HepG2 (cell line): ENCODE results near the gene HS6ST1. TPM values are rescaled to one million over a fixed set of nuclear protein-coding genes. Genes with fewer than 3 reads are reported as not detected.

Experiments
- BHLHE40 ChIP-seq: IDR thresholded peaks from 2 replicates; pipeline ENCODE4 v1.6.1; 2011; ENCODE audit warnings: low read length, improper control_type of control experiment
- E2F1 ChIP-seq: sonication (generic); formaldehyde crosslinking; IDR thresholded peaks from 2 replicates; pipeline ENCODE4 v1.5.0; 2020; ENCODE audit warnings: missing genetic modification reagents
- ERF ChIP-seq: IDR thresholded peaks from 2 replicates; pipeline ENCODE4 v1.6.1; 2018; ENCODE audit warnings: missing biosample characterization, missing genetic modification reagents
- ESRRA ChIP-seq: sonication (generic); formaldehyde crosslinking; IDR thresholded peaks from 2 replicates; pipeline ENCODE4 v1.5.1; 2020; ENCODE audit warnings: mild to moderate bottlenecking, low read depth, missing genetic modification reagents
- HMGA1 ChIP-seq: sonication (generic); formaldehyde crosslinking; conservative IDR thresholded peaks from 2 replicates; pipeline ENCODE4 v1.4.0; 2020; ENCODE audit warnings: missing genetic modification reagents
- IKZF1 ChIP-seq: fragments of 450-650 bp; IDR thresholded peaks from 2 replicates; pipeline ENCODE4 v1.7.1; 2016
- JUNB ChIP-seq: sonication (generic); formaldehyde crosslinking; IDR thresholded peaks from 2 replicates; pipeline ENCODE4 v1.8.0; 2022; ENCODE audit warnings: missing genetic modification reagents, mild to moderate bottlenecking, borderline replicate concordance
- NAIF1 ChIP-seq: sonication (generic); formaldehyde crosslinking; IDR thresholded peaks from 2 replicates; pipeline ENCODE4 v1.5.0; 2020; ENCODE audit warnings: mild to moderate bottlenecking, missing genetic modification reagents, borderline replicate concordance
- NFATC3 ChIP-seq: sonication (generic); formaldehyde crosslinking; IDR thresholded peaks from 2 replicates; pipeline ENCODE4 v1.5.1; 2020; ENCODE audit warnings: mild to moderate bottlenecking, missing genetic modification reagents
- RFXAP ChIP-seq: sonication (generic); formaldehyde crosslinking; IDR thresholded peaks from 2 replicates; pipeline ENCODE4 v1.4.0; 2020; ENCODE audit warnings: missing genetic modification reagents, borderline replicate concordance
- SMARCC2 ChIP-seq: fragments of 450-650 bp; IDR thresholded peaks from 2 replicates; pipeline ENCODE4 v1.6.1; 2017; ENCODE audit warnings: antibody characterized with exemption, mild to moderate bottlenecking
- SNAI1 ChIP-seq: sonication (generic); formaldehyde crosslinking; IDR thresholded peaks from 2 replicates; pipeline ENCODE4 v1.5.0; 2020; ENCODE audit warnings: mild to moderate bottlenecking, missing genetic modification reagents, borderline replicate concordance
- U2AF2 ChIP-seq: fragments of 200-400 bp; formaldehyde crosslinking; IDR thresholded peaks from 2 replicates; pipeline ENCODE4 v1.6.1; 2017; ENCODE audit warnings: low read depth, mild to moderate bottlenecking, low read length
- YY1 ChIP-seq: IDR thresholded peaks from 2 replicates; pipeline ENCODE4 v1.6.1; 2011; ENCODE audit warnings: low read length, low read depth, moderate library complexity, mild to moderate bottlenecking; ENCODE audit not compliant: insufficient read depth, insufficient replicate concordance
- ZHX1 ChIP-seq: sonication (generic); formaldehyde crosslinking; IDR thresholded peaks from 2 replicates; pipeline ENCODE4 v1.8.1; 2022; ENCODE audit warnings: low read depth, mild to moderate bottlenecking, missing genetic modification reagents
- ZNF543 ChIP-seq: sonication (generic); formaldehyde crosslinking; IDR thresholded peaks from 2 replicates; pipeline ENCODE4 v1.4.0; 2020; ENCODE audit warnings: mild to moderate bottlenecking, missing genetic modification reagents
- ZNF619 ChIP-seq: sonication (generic); formaldehyde crosslinking; IDR thresholded peaks from 2 replicates; pipeline ENCODE4 v1.4.0; 2020; ENCODE audit warnings: mild to moderate bottlenecking, missing genetic modification reagents
- ZNF710 ChIP-seq: sonication (generic); formaldehyde crosslinking; IDR thresholded peaks from 2 replicates; pipeline ENCODE4 v1.5.0; 2020; ENCODE audit warnings: mild to moderate bottlenecking, missing genetic modification reagents, borderline replicate concordance
- ZSCAN22 ChIP-seq: sonication (generic); formaldehyde crosslinking; IDR thresholded peaks from 2 replicates; pipeline ENCODE4 v1.4.0; 2020; ENCODE audit warnings: mild to moderate bottlenecking, missing genetic modification reagents
- polyA plus RNA-seq, 8 experiments: library from polyadenylated mRNA; depleted of rRNA in 3 of 8; stranded (reverse) in 7 of 8; unstranded in 1 of 8; fragments of >200 nt; fragmentation: Illumina TruSeq in 4 of 8; extraction: Trizol in 4 of 8; gene quantifications; 2 replicates each; pipeline versions ENCODE4 v1.2.1 to v1.2.3, GENCODE V29; 2011 to 2016; ENCODE audit warnings: low read depth in 4 of 8, missing spikeins in 1 of 8, mixed read lengths in 1 of 8; ENCODE audit not compliant: insufficient read depth in 1 of 8
- total RNA-seq, 5 experiments: library from RNA; depleted of rRNA; stranded (reverse); fragments of >200 nt; fragmentation: Illumina TruSeq; extraction: Trizol; gene quantifications; 2 replicates each; pipeline ENCODE4 v1.2.3, GENCODE V29; 2016; ENCODE audit warnings: low read depth in 1 of 5

The HS6ST1 gene
- total and polyA plus RNA-seq, 2 of the 13 experiments (the other 11 are each of a cell fraction or from before 2014, with no cell fraction given) = 34.5 to 84.6 TPM

- TF ChIP-seq ZNF710 (CRISPR knock-in tag) (peak; percentile 61; the same call in 1 of the 2 replicates), U2AF2 (no peak), ZNF619 (CRISPR knock-in tag) (peak; percentile 59; the same call in 1 of the 2 replicates), SMARCC2 (no peak), SNAI1 (CRISPR knock-in tag) (peak; percentile 84; the same call in 1 of the 2 replicates), BHLHE40 (no peak), ZHX1 (CRISPR knock-in tag) (peak; percentile 44; the same call in 1 of the 2 replicates), RFXAP (CRISPR knock-in tag) (no peak; the same call in 1 of the 2 replicates), ERF (CRISPR knock-in tag) (peak; percentile 46), HMGA1 (CRISPR knock-in tag) (no peak), E2F1 (CRISPR knock-in tag) (no peak), ESRRA (peak; percentile 87; the same call in 1 of the 2 replicates), ZSCAN22 (CRISPR knock-in tag) (peak; percentile 38; the same call in 1 of the 2 replicates), ZNF543 (peak; percentile 90), JUNB (CRISPR knock-in tag) (no peak), IKZF1 (no peak), NFATC3 (CRISPR knock-in tag) (0 out of 2 replicates have a peak, but pooled peaks have one; percentile 80), YY1 (peak; percentile 63), NAIF1 (CRISPR knock-in tag) (0 out of 2 replicates have a peak, but pooled peaks have one; percentile 69)
Measured at GRCh38 chr2:128232965-128233789, 85.5 kb downstream of the HS6ST1 start (continued).
